NCI-H2029 (cell line): ENCODE data around the gene PROM2.
"Not testable (repeated sequence)": the region's sequence is repeated elsewhere in the genome, so short reads cannot be mapped to it uniquely, and the experiment has no call there.

Experiments
- DNase-seq: peaks from one replicate; lab custom pipeline; 2025; lab: John Stamatoyannopoulos, UW

PROM2 gene, protein sequence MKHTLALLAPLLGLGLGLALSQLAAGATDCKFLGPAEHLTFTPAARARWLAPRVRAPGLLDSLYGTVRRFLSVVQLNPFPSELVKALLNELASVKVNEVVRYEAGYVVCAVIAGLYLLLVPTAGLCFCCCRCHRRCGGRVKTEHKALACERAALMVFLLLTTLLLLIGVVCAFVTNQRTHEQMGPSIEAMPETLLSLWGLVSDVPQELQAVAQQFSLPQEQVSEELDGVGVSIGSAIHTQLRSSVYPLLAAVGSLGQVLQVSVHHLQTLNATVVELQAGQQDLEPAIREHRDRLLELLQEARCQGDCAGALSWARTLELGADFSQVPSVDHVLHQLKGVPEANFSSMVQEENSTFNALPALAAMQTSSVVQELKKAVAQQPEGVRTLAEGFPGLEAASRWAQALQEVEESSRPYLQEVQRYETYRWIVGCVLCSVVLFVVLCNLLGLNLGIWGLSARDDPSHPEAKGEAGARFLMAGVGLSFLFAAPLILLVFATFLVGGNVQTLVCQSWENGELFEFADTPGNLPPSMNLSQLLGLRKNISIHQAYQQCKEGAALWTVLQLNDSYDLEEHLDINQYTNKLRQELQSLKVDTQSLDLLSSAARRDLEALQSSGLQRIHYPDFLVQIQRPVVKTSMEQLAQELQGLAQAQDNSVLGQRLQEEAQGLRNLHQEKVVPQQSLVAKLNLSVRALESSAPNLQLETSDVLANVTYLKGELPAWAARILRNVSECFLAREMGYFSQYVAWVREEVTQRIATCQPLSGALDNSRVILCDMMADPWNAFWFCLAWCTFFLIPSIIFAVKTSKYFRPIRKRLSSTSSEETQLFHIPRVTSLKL

GRCh38 chr2:95274291-95275150, at the start of gene PROM2:
Gene PROM2 (plus strand): TSS chr2:95274449. CDS start chr2:95274586, 137 bp downstream.
- DNase-seq, result no peak

DNA sequence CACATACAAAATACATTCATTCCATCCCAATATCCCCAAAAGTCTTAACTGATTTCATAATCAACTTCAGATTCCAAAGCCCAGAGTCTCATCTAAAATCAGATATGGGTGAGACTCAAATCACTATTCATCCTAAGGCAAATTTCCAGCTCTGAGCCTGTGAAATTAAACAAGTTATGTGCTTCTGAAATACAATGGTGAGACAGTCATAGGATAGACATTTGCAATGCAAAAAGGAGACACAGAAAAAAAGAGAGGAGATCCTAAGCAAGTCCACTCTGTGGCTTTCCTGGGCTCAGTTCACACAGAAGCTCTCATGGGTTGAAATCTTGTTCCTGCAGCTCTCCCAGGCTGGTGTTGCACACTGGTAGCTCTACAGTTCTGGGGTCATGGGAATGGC, 48.6 kb upstream of the PROM2 start:
- DNase-seq, result no peak

DNA sequence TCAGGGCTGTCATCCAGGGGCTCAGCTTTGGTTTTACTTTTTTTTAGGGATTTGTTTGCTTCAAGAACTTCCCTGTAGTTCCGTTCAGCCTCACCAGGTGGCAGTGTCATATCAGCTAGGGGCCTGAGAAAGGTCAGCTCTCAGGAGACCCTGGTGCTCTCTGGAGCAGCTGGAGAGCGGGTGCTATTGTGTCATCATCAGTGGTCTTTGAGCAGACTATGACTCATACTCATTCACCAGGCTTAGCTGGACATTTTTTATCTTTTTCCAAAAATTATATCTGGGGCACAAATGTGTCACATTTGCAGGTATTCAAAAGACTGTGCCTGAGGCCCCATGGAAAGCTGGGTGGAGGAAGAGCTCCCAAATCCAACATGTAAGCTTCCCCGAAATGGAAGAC, 42.5 kb upstream of the PROM2 start:
- DNase-seq, result peak; percentile 54

- DNase-seq, result peak; percentile 2
Measured at GRCh38 chr2:95232232-95232631, 42.0 kb upstream of the PROM2 start.

DNA sequence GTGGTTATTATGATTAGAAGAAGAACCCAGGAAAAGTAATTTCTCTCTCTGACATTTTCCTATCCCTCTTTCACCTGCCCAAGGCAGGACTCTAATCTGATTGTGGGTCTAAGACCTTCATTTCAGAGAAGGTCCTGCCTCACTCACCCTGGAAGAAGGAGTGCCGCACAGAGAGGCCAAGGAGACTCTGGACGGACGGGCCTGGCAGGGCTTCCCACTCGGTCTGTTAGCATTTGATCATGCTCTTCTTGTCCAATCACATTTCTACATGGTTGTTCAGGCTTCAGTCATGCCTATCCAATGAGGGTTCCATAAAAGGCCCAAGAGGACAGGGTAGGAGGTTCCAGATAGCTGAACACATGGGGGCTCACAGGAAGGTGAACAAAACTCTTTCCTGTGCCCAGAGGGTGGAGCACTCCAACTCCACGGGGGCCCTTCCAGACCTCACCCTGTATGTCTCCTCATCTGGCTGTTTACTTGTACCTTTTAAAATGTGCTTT, 39.9 kb upstream of the PROM2 start:
- DNase-seq, result no peak

DNA sequence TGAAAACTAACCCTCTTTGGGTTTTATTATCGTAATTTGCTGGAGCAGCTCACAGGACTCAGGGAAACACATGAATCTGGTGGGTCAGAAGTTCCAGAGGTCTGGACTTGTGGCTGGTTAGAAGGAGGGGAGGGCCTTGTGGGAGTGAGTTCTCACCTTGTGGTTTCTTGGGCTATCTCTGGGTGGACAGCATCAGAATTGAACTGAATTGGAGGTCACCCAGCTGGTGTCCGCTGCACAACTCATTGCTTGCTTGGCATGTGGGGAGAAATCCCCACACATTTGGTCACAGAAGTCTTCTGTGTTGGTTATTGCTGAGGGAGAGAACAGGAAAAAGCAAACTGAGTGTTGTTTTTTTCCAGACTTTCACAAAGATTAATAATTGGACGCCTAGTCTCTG, 39.4 kb upstream of the PROM2 start:
- no peak for DNase-seq

DNA sequence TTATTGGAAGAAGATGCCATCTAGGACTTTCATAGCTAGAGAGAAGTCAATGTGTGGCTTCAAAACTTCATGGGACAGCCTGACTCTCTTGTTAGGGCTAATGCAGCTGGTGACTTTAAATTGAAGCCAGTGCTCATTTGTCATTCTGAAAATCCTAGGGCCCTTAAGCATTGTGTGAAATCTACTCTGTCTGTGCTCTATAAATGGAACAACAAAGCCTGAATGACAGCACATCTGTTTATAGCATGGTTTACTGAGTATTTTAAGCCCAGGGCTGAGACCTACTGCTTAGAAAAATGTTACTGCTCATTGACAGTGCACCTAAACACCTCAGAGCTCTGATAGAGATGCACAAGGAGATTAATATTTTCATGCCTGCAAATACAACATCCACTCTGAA, 36.1 kb upstream of the PROM2 start:
- DNase-seq, result no peak

DNA sequence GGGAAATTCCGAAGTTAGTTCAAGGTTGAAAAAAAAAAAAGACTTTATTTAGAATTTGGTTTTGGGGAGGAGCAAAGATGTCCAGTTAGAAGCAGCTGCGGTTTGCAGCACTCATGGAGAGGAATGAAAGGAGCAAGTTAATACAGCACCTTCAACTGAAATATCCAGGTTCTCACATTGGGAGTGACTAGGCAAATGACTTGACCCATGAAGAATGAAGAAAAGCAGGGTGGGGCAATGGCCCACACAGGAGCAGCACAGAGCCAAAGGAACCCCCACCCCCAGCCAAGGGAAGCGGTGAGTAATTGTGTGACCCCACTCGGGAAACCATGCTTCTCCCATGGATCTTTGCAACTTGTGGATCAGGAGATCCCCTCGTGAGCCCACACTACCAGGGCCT, 34.2 kb upstream of the PROM2 start:
- DNase-seq, result no peak

DNA sequence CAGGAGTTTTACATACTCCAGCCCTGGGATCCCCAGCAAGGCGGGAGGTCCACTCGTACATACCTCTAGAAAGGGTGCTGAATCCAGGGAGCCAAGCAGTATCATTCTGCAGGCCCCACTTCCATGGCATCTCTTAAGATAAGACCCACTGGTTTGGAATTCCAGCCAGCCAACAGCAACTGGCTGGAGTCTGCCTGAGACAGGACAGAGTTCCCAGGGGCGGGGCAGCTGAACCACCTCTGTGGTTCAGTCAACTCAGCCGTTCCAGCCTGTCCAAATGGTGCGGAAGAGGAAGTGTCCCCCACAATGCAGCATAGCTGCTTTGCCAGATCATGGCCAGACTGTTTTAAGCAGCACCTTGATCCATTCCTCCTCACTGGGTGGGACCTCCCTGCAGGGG, 33.7 kb upstream of the PROM2 start:
- DNase-seq, result no peak

DNA sequence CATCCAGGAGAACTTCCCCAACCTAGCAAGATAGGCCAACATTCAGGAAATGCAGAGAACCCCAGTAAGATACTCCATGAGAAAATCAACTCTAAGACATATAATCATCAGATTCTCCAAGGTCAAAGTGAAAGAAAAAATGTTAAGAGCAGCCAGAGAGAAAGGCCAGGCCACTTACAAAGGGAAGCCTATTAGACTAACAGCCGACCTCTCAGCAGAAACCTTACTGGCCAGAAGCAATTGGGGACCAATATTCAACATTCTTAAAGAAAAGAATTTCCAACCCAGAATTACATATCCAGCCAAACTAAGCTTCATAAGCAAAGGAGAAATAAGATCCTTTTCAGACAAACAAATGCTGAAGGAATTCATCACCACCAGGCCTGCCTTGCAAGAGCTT, 32.2 kb upstream of the PROM2 start:
- not testable (repeated sequence) for DNase-seq

- DNase-seq, result no peak
Measured at GRCh38 chr2:95258271-95258670, 16.0 kb upstream of the PROM2 start.

- no peak for DNase-seq
Measured at GRCh38 chr2:95260028-95261023, 13.9 kb upstream of the PROM2 start.

- no peak for DNase-seq
Measured at GRCh38 chr2:95261602-95262001, 12.6 kb upstream of the PROM2 start.

- DNase-seq, result no peak
Measured at GRCh38 chr2:95262896-95263542, 11.2 kb upstream of the PROM2 start.

- no peak for DNase-seq
Measured at GRCh38 chr2:95264624-95265023, 9.6 kb upstream of the PROM2 start.

GRCh38 chr2:95265182-95265581, 9.1 kb upstream of the PROM2 start:
- DNase-seq, result no peak

- DNase-seq, result no peak
Measured at GRCh38 chr2:95266781-95267430, 7.3 kb upstream of the PROM2 start.

DNA sequence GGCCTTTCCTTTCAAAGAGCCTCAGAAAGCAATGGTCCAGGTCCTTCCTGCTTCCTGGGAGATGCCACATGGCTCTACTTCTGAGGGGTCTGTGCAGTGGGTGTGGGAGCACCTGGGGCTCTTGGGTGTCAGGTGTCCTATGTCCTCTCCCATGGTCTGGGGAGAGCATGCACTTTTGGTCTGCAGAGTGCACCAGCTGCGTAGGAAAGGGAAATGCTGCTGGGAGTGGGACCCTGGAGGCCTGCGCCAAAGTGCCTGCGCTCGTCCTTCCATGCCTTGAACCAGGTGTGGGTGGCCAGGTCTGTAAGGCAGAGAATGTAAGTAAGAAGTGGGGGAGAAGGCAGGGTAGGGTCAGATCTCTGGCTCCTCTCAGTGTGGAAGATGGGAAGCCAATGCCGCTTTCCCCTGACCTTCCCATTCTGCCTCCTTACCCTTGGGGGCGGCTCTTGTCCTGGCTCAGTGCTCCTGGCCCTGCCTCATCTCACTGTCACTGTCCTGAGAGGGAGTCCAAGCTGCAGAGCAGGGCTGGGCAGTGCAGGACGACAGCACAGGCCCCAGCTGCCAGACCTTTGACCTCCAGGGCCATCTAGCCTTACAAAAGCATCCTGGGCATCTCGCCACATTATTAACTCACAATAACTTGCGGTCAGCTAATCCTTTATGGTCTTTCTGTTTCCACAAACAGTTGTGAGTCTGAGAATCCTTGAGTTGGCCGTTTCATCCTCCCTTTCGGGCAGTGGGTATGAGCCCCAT, 6.6 kb upstream of the PROM2 start:
- DNase-seq, result no peak
